HG03469 (cell line): Measurements from ENCODE around the gene HRCT1.
"Not testable (repeated sequence)": the region's sequence is repeated elsewhere in the genome, so short reads cannot be mapped to it uniquely, and the experiment has no call there.

Experiments
- ATAC-seq: cut with Tn5 transposase; IDR thresholded peaks from one replicate; pipeline ENCODE4 v1.9.1; 2021; ENCODE audit warnings: mild to moderate bottlenecking, moderate library complexity, moderate number of reproducible peaks; ENCODE audit not compliant: unreplicated experiment

The HRCT1 gene

GRCh38 chr9:35915681-35916294 is 9.8 kb downstream of the HRCT1 start:
- no peak for ATAC-seq

- ATAC-seq: no peak
Observed at GRCh38 chr9:35917261-35917660, 11.3 kb downstream of the HRCT1 start.

GRCh38 chr9:35918780-35919179 is 12.8 kb downstream of the HRCT1 start:
- no peak for ATAC-seq

- no peak for ATAC-seq
Observed at GRCh38 chr9:35919212-35920008, 13.4 kb downstream of the HRCT1 start.

GRCh38 chr9:35920051-35920620 is 14.1 kb downstream of the HRCT1 start:
- no peak for ATAC-seq

GRCh38 chr9:35923598-35923926 is 17.6 kb downstream of the HRCT1 start:
- ATAC-seq: no peak

- no peak for ATAC-seq
Observed at GRCh38 chr9:35923927-35924763, 18.1 kb downstream of the HRCT1 start.

GRCh38 chr9:35928591-35929452 is 22.8 kb downstream of the HRCT1 start:
- no peak for ATAC-seq

- no peak for ATAC-seq
Observed at GRCh38 chr9:35929453-35929718, 23.4 kb downstream of the HRCT1 start.

- ATAC-seq: no peak
Observed at GRCh38 chr9:35930521-35930920, 24.5 kb downstream of the HRCT1 start.

GRCh38 chr9:35930989-35931388 is 25.0 kb downstream of the HRCT1 start:
- no peak for ATAC-seq

- no peak for ATAC-seq
Observed at GRCh38 chr9:35932735-35933134, 26.7 kb downstream of the HRCT1 start.

GRCh38 chr9:35933550-35934067 is 27.6 kb downstream of the HRCT1 start:
- ATAC-seq: no peak

- ATAC-seq: not testable (repeated sequence)
Observed at GRCh38 chr9:35934069-35934468, 28.1 kb downstream of the HRCT1 start.

- ATAC-seq: no peak
Observed at GRCh38 chr9:35935261-35935660, 29.3 kb downstream of the HRCT1 start.

GRCh38 chr9:35935755-35936509 is 29.9 kb downstream of the HRCT1 start:
- no peak for ATAC-seq

GRCh38 chr9:35937227-35937626 is 31.2 kb downstream of the HRCT1 start:
- no peak for ATAC-seq

- no peak for ATAC-seq
Observed at GRCh38 chr9:35938474-35939356, 32.7 kb downstream of the HRCT1 start.
